ENCODE measurements around the gene CTBP2.

The CTBP2 gene

DNA sequence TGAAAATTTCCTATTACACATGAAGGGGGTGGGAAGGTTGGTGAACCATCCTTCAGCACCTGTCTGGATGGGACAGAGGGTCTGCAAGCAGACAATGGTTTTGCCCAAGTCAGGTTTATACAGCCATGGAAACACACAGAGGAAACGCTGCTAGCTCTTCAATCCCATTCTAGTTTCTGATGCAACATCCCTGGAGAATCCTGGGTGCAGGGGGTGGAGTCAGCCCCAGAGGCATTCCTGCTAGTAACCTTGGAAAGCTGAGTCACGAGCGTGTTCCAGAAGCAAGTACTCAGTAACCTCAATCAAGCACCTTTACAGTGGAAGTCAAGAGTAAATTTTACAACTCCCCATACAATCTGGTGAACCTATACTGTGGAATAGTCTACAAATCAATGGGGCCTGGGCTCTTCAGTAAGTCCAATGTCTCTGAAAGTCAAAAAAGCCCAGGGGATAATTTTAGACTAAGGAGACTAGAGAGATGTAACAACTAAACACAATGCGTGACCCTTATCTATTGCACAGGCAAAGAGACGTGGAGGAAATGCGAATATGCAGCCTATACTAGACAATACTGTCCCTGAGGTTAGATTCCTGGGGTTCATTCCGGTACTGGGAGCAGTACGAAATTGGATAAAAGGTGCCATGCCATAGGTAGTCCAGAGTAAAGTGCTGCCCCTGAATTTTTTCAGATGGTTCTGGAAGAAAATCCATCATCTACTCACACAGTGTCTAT lies 123.1 kb downstream of the CTBP2 start:
- no peak for FAIRE-seq

DNA sequence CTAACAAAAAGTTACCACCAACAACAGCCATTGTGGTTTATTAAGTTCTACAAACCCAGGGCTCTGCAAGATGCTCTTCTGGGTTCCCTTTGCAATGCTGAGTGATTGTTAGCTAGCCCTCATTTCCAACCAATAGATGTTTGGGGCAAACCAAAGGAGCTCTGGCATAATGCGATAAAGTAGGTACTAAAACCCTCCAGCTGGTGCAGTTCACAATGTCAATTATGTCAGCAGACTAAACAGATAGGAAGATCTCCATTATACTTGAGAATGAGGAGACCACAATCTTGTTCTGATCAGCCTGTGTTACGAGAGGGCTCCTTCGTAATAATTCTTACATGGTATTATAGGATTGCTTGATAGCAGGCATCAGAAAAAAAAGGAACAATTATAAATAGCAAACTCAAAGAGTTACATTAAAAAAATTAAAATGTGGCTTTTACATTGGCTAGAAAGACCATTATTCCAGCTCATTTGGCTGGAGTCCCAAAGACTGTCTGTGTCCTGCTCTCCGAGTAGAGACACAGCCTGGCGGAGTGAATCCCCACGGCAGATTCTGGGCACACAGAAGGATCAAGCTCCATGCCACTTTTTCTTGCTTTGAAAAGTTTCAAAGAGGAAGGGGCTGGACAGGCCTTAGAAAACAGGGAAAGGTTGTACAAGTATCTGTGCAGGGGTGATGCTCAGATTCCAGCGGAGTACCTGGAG lies 124.6 kb downstream of the CTBP2 start:
- no peak for FAIRE-seq

DNA sequence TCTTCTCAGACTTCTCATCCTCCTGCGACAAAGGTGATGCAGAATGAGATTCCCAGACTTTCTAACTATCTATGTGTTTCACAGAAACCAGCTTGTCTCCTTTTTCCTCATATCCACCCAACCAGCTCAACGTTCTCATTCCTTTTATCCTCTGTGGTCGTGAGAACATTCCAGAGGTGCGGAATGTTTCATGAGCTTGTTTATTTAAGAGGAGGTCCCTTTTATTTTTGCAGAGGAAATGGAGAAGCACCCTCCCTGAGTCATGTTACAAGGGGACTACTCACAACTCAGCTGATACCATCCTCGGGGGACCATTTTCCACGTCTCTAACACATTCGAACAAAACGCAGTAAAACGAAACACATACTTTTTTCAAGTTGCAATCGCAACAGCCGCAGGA lies 125.2 kb downstream of the CTBP2 start:
- FAIRE-seq = no peak

DNA sequence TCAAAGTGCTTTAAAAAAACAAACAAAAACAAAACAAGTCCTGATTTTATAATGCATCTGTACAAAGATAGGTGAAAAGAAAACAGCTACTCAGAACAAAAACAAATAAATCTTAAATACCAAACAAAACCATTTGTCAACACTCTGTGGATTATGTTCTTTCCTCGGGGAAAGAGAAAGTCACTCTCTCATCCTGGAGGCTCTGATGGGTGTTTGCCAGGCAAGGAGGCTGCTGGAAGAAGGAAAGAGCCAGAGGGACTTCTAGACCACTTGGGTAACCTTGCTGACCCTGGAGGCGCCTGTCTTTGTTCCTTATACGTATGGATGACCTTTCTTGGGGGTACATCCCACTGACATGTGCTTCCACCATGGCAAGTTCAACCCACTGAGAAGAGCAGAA lies 125.7 kb downstream of the CTBP2 start:
- FAIRE-seq = no peak

DNA sequence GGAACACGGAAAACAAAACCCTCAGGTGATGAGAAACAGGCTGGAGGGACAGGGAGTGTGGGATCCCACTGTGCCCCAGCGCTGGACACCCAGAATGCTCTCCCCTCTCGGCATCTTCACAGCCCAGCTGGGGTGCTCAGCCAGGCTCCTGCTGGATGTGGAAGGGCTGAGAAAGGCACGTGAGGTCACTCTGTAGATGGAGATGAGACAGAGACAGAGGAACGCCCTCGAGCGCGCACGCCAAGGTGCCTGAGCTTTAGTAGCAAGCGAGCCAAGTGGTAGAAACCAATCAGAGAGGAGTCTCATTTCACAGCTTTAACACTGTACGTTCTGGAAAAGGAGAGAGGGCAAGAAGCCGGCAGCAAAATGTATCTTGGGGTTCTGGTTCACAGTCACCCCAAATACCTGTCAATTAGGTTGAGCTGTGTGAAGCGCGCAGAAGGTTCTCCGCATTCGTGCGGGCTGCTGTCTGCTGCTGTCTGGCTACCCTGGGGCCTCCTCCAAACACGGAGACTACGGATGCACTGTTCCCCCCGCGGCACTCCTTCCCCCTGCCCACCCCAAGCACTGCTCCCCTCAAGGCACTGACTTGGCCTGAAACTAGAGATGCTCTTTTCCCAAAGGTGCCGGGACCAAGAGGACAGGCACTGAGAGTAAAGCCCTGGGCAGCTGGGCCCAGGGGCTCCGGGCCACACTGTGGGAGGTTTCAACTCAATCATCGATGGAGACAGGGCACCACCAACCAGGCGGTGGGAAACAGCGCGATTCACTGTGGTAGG lies 127.0 kb downstream of the CTBP2 start:
- no peak for FAIRE-seq

DNA sequence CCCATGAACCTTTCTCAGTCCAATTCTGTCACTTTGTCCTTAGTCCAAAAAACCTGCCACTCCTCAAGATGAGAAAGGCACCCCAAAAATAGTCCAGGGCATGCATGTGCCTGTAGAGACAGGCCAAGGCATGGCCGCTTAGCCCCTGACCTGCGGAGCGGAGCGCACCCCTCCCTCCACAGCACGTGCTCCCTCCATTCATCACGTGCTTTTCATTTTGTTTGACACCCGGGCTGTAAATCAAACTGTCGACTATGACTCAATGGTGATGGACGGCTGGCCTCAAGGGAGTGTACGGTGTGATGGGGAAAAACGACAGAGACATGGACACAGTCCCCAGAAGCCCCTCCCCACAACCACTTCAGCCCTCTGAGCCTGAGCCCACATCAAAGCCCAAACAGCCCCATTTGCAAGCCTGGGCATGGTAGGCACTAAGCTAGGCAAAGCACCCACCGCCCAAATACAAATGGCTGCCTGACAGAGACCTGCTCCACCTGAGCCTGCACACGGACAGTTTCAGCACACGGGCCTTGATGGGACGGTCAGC lies 127.8 kb downstream of the CTBP2 start:
- no peak for FAIRE-seq

DNA sequence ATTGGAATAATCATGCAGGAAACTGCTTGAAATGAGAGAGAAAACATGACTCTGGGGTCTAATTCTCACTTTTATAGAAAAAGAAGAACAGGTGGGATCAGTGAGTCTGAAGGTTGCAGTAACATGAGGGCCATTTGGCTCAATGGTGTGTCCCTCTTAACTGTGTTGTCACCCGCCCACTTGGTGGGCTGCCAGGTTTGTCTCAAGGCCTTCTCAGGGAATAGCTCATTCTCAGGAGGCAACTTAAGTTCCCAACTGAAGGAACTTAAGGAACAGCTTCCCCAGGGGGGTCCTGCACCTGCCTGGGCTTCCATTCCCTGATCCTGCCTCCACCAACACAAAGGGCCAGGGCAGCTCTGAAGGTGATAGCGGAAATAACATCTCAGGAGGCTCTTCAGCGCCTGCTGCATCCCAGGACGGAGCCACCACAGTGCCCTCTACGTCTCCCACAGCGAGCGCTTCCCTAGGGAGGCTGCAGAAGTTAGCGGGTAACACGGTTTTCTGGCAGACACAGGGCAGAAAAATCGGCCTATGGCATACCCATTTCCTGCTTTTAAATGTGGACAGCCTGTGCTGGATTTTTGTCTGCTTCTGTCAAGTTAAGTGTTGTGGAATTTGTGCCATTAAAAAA lies 129.7 kb downstream of the CTBP2 start:
- no peak for FAIRE-seq

DNA sequence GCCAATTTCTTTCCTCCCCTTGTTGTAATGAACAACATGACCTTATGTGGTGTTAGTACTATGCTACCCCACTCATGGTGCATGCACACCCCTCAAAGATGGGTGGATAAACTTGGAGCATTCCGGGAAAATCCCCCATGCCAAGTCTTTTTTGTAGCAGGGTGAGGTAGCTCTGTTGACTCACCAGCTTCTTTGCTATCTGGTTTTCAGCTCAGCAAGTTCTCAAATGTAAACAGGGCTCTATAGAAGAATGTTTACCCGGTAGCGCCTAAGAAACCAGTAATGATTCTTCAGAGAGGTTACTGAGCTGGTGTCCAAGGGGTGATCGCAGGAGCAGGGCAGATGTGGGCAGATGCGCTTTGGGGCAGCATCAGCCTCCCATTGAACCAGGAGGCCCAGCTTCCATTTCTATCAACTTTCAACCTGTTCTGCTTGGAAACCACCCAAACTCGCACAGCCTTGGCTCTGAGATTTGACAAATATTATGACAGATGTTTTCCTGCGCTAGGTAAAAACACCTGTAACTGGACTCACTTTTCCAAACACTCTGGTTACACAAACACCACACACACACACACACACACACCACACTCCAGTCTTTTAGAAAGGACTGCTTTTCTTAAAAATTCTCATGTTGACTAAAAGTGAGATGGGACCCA lies 130.7 kb downstream of the CTBP2 start:
- FAIRE-seq = no peak

DNA sequence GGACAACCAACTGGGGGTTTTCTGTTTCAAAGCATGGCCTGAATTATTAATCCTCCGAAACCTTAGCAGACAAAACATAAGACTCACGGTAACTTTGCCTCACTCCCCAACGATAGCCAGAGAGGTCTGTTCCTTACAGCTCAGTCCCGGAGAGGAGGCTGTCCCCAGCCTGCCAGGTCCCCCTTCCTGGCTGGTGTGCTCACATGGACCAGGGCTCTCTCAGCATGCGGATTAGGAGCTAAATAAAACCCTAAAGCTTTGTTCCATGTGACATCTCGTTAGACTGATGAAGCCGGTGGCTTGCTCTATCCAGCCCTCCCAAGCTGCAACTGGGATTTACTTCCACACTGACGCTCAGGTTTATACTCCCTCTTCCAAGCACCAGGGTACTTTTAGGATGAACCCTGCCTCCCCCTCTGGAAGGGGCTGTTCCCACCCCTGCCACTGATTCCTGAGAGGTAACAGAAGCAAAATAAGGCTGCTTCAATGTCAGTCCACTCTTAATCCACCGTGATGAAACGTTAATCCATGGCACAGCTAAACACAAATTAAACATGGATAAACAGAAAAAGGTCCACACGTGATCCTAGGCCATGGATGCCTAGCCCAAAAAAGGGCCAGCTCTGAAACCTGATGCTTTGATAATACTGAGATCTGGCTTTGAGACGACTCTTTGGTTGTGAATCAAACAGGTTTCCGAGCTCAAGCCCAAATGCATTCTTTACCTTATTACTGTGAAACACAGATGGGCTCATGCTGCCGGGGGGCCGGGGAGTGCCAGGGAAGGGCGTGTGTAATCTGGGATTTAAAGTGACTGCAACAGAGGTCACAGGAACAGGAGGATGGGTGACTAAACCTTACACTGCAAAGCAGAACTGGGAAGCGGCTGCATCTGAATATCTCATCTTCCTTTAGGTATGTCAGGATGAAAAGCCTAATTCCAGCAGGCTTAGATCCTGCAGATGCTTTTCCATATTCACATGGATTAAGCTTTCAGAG lies 132.2 kb downstream of the CTBP2 start:
- FAIRE-seq = no peak

DNA sequence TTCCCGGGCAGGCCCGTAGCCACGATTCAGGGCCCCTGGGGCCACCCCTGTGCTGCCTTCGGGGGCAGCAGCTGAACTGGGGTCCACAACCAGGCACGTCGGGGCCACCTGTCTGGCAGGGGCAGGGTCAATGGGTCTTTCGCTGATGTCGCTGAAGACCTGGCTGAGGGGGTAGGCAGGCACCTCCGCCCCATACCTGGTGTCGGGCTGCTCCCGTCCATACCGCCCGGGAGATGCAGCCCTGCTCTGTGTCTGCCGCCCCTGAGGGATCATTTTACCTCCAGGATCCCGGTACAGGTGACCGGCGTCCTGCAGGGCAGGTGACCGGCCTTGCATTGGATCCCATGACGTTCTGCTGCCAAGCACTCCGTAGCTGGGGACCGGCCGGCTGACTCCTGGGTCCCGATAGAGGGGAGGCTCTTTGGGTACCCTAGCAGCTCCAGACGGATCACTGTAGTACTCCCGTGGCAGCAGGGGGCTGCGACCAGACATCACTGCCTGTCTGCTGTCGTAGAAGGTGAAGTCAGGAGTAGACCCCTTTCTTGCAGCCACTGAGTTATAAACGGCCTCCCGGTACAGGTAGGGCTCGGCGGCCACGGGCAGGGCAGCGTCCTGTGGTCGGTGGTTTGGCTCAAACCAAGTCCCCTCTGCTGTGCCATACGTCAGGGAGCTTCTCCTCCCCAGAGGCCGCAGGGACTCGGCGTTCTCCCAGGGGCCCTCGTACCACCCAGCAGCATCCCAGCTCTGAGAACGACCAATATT lies 133.2 kb downstream of the CTBP2 start:
- no peak for FAIRE-seq

DNA sequence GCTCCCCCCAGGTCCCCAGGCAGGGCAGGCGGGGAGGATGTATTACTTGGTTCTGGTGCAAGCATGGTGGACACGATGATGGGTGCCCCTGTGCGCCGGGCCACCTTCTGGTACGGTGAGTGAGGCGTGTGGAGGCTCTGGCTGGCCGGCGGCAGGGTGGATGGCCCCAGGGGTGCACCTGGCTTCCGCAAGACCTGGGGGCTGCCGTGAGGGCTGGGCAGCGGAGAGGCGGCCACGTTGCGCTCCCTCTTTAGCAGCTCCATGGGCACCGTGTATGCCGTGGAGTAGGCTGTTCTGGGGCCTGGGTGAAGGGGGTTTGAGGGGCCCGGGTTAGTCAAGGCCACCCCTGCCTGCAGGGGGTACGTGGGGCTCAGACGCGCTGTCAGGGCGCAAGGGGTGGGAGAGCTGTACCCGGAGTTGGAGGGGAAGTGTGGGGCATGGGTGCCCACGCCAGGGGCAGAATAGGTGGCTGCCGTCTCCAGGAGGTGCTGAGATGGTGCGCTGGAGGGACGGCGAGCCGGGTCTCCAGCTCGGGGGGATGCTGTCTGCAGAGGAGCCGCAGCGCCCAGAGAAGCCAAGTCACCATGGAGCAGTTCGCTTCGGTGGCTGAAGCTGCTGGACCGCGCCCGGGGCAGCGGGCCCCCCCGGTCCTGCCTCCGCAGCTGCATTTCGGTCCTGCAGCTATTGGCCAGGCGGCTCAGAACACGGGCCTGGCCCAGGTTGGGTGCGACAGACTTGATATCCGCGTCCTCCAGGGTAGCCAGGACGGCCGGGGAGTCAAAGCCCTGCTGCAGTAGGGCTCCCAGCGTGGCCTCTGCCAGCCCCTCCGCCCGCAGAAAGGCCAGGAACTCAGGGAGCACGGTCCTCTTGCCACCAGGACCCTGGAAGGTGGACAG lies 134.1 kb downstream of the CTBP2 start:
- no peak for FAIRE-seq

DNA sequence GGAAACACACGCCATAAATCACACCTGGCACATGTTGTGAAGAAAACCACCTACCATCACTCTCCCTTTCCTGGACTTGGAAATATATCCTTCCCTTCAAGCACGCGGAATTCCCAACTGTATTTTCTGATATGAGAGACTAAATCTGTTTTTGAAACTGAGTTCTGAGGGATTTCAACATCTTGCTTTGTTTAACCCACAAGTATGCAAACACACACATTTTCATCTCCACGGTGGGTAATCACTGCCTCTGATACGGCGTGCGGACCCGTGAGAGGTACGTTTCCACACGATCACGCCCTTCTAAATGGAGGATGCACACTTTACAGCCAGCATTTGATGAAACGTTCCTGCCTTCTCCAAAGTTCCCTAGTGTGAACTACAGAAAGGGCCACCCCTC lies 135.0 kb downstream of the CTBP2 start:
- FAIRE-seq = no peak

DNA sequence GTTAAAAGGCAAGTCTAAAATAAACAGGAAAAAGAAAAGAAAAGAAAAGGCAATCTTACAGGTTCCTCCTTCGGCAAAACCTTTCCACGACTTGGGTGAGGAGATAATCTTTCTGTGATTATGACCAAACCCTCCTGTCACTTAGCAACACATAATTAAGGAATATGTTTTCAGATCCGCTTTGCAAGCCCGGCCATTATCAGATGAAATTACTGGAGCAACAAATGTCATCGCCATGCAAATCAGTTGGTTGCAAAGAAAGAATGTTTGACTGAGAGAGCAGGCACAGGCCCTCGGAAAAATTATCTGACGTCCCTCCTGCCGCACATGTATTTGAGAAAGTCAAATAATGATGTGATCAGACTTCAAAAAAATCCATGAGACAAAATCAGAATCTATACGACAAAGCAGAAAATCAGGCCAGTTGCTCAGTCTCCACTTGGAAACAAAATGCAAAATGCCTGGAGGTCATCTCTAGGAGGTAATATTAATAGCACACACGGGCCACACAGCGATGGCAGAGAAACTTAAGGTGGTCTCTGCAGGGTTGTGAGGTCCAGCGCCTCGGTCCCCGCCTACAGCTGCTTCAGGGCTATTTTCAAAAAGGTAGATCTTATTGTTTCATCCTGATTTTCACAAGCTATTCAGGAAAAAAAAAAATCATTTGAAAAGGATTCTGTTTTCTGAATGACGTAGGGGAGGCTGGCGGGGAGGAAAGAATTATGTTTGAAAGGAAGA lies 135.7 kb downstream of the CTBP2 start:
- peak; percentile 85 for FAIRE-seq

DNA sequence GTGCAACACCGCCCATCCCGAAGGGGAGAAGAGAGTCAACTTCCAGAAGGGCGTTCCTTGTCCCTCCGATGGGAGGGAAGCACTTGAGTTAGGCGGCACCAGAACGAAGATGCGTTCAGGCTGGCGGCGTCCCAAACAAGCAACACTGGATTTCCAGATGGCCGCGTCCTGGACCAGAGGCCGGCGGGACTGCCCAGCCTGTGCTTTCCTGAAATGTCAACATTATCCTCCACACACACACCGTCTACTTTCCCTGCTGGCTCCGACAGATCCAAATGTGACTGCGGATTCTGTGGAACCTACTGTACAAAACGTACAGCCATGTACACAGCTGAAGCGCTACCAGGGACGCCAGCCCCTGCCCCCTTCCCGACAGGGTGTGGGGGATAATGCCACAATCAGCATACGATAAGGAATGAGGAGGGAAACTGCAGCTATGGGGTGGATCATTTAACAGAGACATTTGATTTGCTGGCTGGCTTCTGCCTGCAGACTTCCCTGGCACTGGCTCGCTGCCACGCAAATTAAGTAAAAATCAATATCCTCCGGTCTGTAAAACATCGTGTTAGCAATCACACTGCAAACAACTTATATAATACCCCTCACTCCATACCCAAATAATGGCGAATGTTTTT lies 136.4 kb downstream of the CTBP2 start:
- no peak for FAIRE-seq

DNA sequence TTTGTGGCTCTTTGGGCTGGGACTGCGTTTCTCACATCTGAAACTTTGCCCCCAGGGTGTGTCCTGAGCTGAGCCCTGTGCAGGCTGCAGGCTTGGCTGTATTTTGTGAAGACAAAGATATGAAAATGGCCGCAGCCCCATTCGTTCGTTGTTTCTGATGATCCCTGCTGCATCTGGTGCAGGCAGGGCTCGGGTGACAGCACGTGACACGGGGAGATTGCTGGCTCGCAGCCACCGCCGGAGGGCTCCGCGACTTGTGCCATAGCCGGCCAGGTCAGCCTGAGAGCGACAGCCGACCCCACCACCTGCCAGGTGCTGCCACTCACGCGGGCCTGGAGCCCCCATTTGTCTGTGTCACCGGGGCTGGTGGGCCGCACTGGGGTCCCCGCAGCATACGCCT lies 137.1 kb downstream of the CTBP2 start:
- no peak for FAIRE-seq

DNA sequence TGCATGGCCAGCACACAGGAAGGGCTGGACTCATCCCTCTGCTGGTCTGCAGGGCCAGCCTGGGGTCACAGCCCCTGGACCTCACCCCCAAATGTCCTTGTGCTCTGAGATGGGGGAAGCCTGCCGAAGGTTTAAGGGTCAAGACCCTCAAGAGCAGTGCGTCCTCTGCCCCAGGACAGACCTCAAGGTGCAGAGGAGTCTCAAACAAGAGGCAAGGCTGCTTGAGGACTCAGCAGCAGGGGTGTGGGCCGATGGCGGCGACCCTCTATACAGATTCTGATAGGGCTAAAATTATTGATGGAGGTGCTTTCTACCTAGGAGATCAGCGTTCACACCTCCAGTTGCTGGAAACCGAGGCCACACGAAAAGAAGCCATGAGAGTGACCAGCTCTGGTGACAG lies 137.7 kb downstream of the CTBP2 start:
- no peak for FAIRE-seq

DNA sequence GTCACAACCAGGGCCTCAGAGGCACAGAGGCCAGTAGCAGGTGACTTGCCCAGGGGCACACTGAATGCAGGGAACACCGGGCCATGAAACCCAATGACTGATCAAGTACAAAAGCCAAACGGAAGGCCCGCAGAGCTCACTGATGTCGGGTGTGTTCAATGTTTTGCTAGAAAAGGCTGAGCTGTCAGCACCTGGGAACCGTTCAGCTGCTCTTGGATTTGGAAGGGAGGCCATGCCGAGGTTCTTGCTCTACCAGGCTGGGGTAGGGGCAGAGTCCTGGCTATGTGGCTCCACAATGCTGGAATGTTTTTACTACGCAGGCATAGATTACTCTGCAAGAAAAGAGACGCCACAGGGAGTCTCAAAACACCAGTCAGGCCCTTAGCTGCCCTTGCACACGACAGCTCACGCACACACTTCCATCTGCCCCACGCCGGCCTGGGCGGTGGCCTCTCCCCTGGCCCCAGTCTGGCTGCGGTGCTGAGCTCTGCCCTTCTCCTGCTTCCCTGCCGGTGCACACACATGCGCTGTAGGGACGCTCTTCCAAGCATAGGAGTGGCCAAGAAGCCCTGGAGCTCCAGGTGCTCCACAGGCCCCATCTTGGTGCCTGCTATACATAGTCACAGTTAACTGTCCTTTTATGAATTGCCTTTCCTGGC lies 138.5 kb downstream of the CTBP2 start:
- no peak for FAIRE-seq

DNA sequence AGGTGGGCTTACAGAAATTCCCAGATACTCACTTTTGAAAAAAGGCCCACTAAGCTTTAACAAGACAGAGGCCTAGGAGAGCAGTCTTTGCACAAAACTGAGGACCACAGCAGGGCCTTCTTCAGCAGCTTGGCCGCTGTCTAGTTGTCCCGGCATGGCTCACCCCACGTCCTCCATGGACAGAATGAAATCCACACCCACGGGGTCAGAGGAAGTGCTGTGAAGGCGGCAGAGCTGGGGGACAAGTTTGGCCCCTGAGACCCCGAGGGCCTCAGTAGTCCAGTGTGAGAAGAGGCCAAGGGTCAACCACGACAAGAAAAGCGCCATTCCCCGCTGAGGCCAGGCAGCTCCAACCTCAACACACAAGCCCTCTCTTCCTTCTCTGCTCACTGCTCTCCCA lies 139.5 kb downstream of the CTBP2 start:
- FAIRE-seq = no peak

Data from islet of Langerhans (tissue), 1 donor.